ENCODE data around the gene PCGF5. TPM values are rescaled to one million over a fixed set of nuclear protein-coding genes. Genes with fewer than 3 reads are reported as not detected.

Gene PCGF5
- total and polyA plus RNA-seq, 2 experiments from 2014 or later, result 7.7 to 8.7 TPM

- TF ChIP-seq ZNF462 (CRISPR knock-in tag; IDR thresholded peaks at IDR 0.05) (no peak), ZNF331 (CRISPR knock-in tag; IDR thresholded peaks at IDR 0.05; ENCODE audit: low read depth) (no peak), JUNB (IDR thresholded peaks at IDR 0.05; ENCODE audit: unreplicated experiment) (no peak), EZH2 (IDR thresholded peaks at IDR 0.05; ENCODE audit: low read depth, unreplicated experiment) (no peak), REST (IDR thresholded peaks at IDR 0.05; ENCODE audit: unreplicated experiment) (no peak), POLR2AphosphoS5 (IDR thresholded peaks at IDR 0.05; ENCODE audit: low read depth) (no peak), ETS1 (IDR thresholded peaks at IDR 0.05) (no peak)
Observed at GRCh38 chr10:91229683-91230082, 9.2 kb downstream of the PCGF5 start (continued).

All from GM23338 (cell line).